ENCODE results near the gene SLC5A5.

The SLC5A5 gene

GRCh38 chr19:17926044-17926443 lies 54.3 kb downstream of the SLC5A5 start:
- no peak for DNase-seq

GRCh38 chr19:17929056-17929455 lies 57.3 kb downstream of the SLC5A5 start:
- no peak for DNase-seq

GRCh38 chr19:17931532-17932191 lies 59.9 kb downstream of the SLC5A5 start:
- no peak for DNase-seq

- DNase-seq, result peak; percentile 94
Observed at GRCh38 chr19:17932485-17933338, 61.0 kb downstream of the SLC5A5 start, which contains the start of gene CCDC124. Gene CCDC124 (plus strand): TSS chr19:17933015. CDS start chr19:17936421, 3,406 bp downstream.

GRCh38 chr19:17933414-17934129 lies 61.8 kb downstream of the SLC5A5 start:
- DNase-seq, result no peak

GRCh38 chr19:17936379-17936778 lies 64.6 kb downstream of the SLC5A5 start:
- DNase-seq, result no peak

GRCh38 chr19:17937371-17937900 lies 65.7 kb downstream of the SLC5A5 start:
- DNase-seq, result no peak

GRCh38 chr19:17938092-17938845 lies 66.5 kb downstream of the SLC5A5 start:
- peak; percentile 54 for DNase-seq

- no peak for DNase-seq
Observed at GRCh38 chr19:17942181-17942580, 70.4 kb downstream of the SLC5A5 start.

GRCh38 chr19:17942582-17943273 lies 71.0 kb downstream of the SLC5A5 start:
- no peak for DNase-seq

- DNase-seq, result no peak
Observed at GRCh38 chr19:17943274-17944221, 71.8 kb downstream of the SLC5A5 start.

- no peak for DNase-seq
Observed at GRCh38 chr19:17944301-17944700, 72.6 kb downstream of the SLC5A5 start.

Data from GDM1 (cell line).